ENCODE measurements around the gene ATN1.

GRCh38 chr12:6945613-6946012 lies 17.9 kb downstream of the ATN1 start:
- TF ChIP-seq CTCF (conservative IDR thresholded peaks at IDR 0.05 in 1 of 2, IDR thresholded peaks at IDR 0.05 in 1 of 2; ENCODE audit: low read depth in 1 of 2, low read length in 2 of 2), result no peak
- TF ChIP-seq EZH2 (IDR thresholded peaks at IDR 0.05; ENCODE audit: low read length, missing control alignments), result no peak

Data from fibroblast of lung (primary cell).